Measurements from ENCODE around the gene PINLYP. TPM values are rescaled to one million over a fixed set of nuclear protein-coding genes. Genes with fewer than 3 reads are reported as not detected.

PINLYP gene
- total RNA-seq, 1 experiment from 2014 or later: 0.17 TPM

DNA sequence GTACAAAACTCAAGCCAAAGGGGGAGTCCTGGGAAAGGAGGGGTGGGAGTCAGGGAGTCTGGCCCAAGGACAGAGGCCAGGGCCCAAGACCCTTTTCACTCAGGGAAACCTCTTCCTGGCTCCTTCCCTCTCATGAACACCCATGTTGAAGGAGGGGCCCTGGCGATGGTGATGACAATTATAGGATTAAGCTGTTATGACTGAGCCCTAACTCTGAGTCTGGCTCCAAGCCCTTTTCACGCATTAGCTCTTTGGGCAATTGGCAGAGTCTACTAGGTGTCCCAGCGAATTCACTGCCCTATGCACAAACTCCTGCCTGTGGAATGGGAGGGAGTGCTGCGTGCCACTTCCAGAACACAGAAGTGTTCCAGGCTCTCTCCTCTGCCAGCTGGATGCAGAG is 21.9 kb upstream of the PINLYP start:
- DNase-seq (ENCODE audit: low read depth, low spot score): no peak
- Histone ChIP-seq H3K36me3 (ENCODE audit: control insufficient read depth in 1 of 2, insufficient read depth in 2 of 2, low read length in 2 of 2) (peaks cover 5 to 10% of the 10 kb centered on the region in 2 experiments; a peak in 3 of 4 replicates), H3K9ac (ENCODE audit: low read length) (no peak overlapping the region), H3K9me2 (ENCODE audit: insufficient read depth) (no peaks in the 10 kb centered on the region), H3K27me3 (ENCODE audit: insufficient read depth, low read length) (no peaks in the 10 kb centered on the region), H3K4me3 (replicated peaks in 1 of 2; ENCODE audit: low read depth in 1 of 2, low read length in 2 of 2) (no peak overlapping the region), H3K4me2 (ENCODE audit: low read length) (no peak overlapping the region), H3K79me2 (ENCODE audit: insufficient read depth, low read length) (no peaks in the 10 kb centered on the region), H2AFZ (ENCODE audit: low read depth, low read length, poor library complexity, severe bottlenecking) (no peak overlapping the region), H3K9me3 (ENCODE audit: control insufficient read depth in 1 of 2, insufficient read depth in 1 of 2, low read depth in 1 of 2, low read length in 2 of 2) (no peaks in the 10 kb centered on the region), H4K20me1 (ENCODE audit: insufficient read depth) (no peaks in the 10 kb centered on the region), H3K4me1 (ENCODE audit: control insufficient read depth in 1 of 2, insufficient read depth in 2 of 2, low read length in 2 of 2) (no peaks in the 10 kb centered on the region), H3K27ac (ENCODE audit: low read depth, low read length) (no peak overlapping the region)
- POLR2A ChIA-PET: no interaction called here
- RAD21 ChIA-PET (ENCODE audit: low non-redundant PET in 1 of 2, low total read pairs in 2 of 2, uncharacterized antibody in 2 of 2, unreplicated experiment in 2 of 2): no interaction called here
- TF ChIP-seq FOSL1 (IDR thresholded peaks at IDR 0.05; ENCODE audit: low read depth) (no peak), POLR2A (IDR thresholded peaks at IDR 0.05; ENCODE audit: borderline replicate concordance, extremely low read depth, insufficient read depth, insufficient read length) (no peak), SIN3A (IDR thresholded peaks at IDR 0.05; ENCODE audit: low read depth) (no peak), SRF (IDR thresholded peaks at IDR 0.05; ENCODE audit: low read depth) (no peak), RAD21 (IDR thresholded peaks at IDR 0.05; ENCODE audit: low read depth) (no peak), MAX (IDR thresholded peaks at IDR 0.05) (no peak), CBX3 (IDR thresholded peaks at IDR 0.05; ENCODE audit: low read depth) (no peak), POLR2AphosphoS5 (IDR thresholded peaks at IDR 0.05; ENCODE audit: low read depth, low read length) (no peak), ZNF274 (IDR thresholded peaks at IDR 0.05; ENCODE audit: low read depth, low read length) (no peak), SP1 (IDR thresholded peaks at IDR 0.05; ENCODE audit: low read depth) (no peak), EZH2 (IDR thresholded peaks at IDR 0.05) (no peak), ELF1 (IDR thresholded peaks at IDR 0.05; ENCODE audit: borderline replicate concordance, low read depth) (no peak), ZFX (IDR thresholded peaks at IDR 0.05) (no peak), EGR1 (IDR thresholded peaks at IDR 0.05; ENCODE audit: low read depth) (no peak), YY1 (IDR thresholded peaks at IDR 0.05; ENCODE audit: extremely low read depth, insufficient replicate concordance, low read depth, low read length) (no peak)
- TF ChIP-seq, protein P1, sequence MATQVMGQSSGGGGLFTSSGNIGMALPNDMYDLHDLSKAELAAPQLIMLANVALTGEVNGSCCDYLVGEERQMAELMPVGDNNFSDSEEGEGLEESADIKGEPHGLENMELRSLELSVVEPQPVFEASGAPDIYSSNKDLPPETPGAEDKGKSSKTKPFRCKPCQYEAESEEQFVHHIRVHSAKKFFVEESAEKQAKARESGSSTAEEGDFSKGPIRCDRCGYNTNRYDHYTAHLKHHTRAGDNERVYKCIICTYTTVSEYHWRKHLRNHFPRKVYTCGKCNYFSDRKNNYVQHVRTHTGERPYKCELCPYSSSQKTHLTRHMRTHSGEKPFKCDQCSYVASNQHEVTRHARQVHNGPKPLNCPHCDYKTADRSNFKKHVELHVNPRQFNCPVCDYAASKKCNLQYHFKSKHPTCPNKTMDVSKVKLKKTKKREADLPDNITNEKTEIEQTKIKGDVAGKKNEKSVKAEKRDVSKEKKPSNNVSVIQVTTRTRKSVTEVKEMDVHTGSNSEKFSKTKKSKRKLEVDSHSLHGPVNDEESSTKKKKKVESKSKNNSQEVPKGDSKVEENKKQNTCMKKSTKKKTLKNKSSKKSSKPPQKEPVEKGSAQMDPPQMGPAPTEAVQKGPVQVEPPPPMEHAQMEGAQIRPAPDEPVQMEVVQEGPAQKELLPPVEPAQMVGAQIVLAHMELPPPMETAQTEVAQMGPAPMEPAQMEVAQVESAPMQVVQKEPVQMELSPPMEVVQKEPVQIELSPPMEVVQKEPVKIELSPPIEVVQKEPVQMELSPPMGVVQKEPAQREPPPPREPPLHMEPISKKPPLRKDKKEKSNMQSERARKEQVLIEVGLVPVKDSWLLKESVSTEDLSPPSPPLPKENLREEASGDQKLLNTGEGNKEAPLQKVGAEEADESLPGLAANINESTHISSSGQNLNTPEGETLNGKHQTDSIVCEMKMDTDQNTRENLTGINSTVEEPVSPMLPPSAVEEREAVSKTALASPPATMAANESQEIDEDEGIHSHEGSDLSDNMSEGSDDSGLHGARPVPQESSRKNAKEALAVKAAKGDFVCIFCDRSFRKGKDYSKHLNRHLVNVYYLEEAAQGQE (IDR thresholded peaks at IDR 0.05; ENCODE audit: low read depth): no peak
- CTCF ChIA-PET: interaction anchor here (0.9 kb wide), 1 partner anchor 29 kb away, joined by 3 read pairs; no protein-coding TSS in a partner anchor
- no TSS peak for BruUV-seq (replicated peaks)
- intact Hi-C loops (cut with micrococcal nuclease): no loop called here
- ATAC-seq: no peak

Data from HCT116 (cell line).